Skeletal muscle tissue (tissue), 4 donors: Measurements from ENCODE around the gene ADGRF5. TPM values are rescaled to one million over a fixed set of nuclear protein-coding genes. Genes with fewer than 3 reads are reported as not detected.
"Not testable (repeated sequence)": the region's sequence is repeated elsewhere in the genome, so short reads cannot be mapped to it uniquely, and the experiment has no call there.

ENCODE experiments used
- H3K27ac ChIP-seq: one replicate; pipeline ENCODE4 v1.7.0; 2013; ENCODE audit warnings: mild to moderate bottlenecking, low read depth, low read length, inconsistent platforms
- H3K27me3 ChIP-seq, 3 donors: one replicate each; pipeline ENCODE4 v1.7.0; 2013; ENCODE audit warnings: low read length in 3 of 3; ENCODE audit not compliant: control insufficient read depth in 3 of 3, insufficient read depth in 3 of 3
- H3K36me3 ChIP-seq, 3 donors: one replicate each; pipeline ENCODE4 v1.7.0; 2013; ENCODE audit warnings: low read length in 3 of 3; ENCODE audit not compliant: control insufficient read depth in 3 of 3, insufficient read depth in 3 of 3
- H3K4me1 ChIP-seq, 3 donors: one replicate each; pipeline ENCODE4 v1.7.0; 2013; ENCODE audit warnings: low read length in 3 of 3, mild to moderate bottlenecking in 3 of 3; ENCODE audit not compliant: control insufficient read depth in 3 of 3, insufficient read depth in 3 of 3
- H3K4me3 ChIP-seq, 3 donors: one replicate each; pipeline ENCODE4 v1.7.0; 2013; ENCODE audit warnings: low read length in 3 of 3
- H3K9ac ChIP-seq, 3 donors: one replicate each; pipeline ENCODE4 v1.7.0; 2013; ENCODE audit warnings: low read length in 3 of 3, mild to moderate bottlenecking in 3 of 3, moderate library complexity in 2 of 3, low read depth in 1 of 3
- H3K9me3 ChIP-seq, 3 donors: one replicate each; pipeline ENCODE4 v1.7.0; 2013; ENCODE audit warnings: low read length in 3 of 3; ENCODE audit not compliant: control insufficient read depth in 3 of 3
- total RNA-seq: library from RNA; depleted of rRNA; stranded (reverse); fragments of >200 nt; gene quantifications from one replicate; pipeline ENCODE4 v1.2.3, GENCODE V29; 2014
- donor health status: Osteomylitis.

ADGRF5 gene
- total RNA-seq, 1 donor from 2014 or later = 26.1 TPM

GRCh38 chr6:46845126-46845525 lies 76.6 kb downstream of the ADGRF5 start:
- peaks cover 0 to 4% (median 2%) of the 10 kb centered on the region in 3 donors for H3K9me3 ChIP-seq
- peaks cover 0 to 5% (median 0%) of the 10 kb centered on the region in 3 donors for H3K27me3 ChIP-seq
- H3K4me3 ChIP-seq = no peak overlapping the region
- no peaks in the 10 kb centered on the region for H3K36me3 ChIP-seq
- no peak overlapping the region for H3K27ac ChIP-seq
- peaks cover 2 to 4% (median 2%) of the 10 kb centered on the region in 3 donors for H3K4me1 ChIP-seq
- no peak overlapping the region for H3K9ac ChIP-seq

GRCh38 chr6:46842252-46842846 lies 79.4 kb downstream of the ADGRF5 start:
- not testable (repeated sequence) for H3K9ac ChIP-seq, H3K27ac ChIP-seq, H3K36me3 ChIP-seq, H3K9me3 ChIP-seq, H3K4me1 ChIP-seq, H3K4me3 ChIP-seq, H3K27me3 ChIP-seq

DNA sequence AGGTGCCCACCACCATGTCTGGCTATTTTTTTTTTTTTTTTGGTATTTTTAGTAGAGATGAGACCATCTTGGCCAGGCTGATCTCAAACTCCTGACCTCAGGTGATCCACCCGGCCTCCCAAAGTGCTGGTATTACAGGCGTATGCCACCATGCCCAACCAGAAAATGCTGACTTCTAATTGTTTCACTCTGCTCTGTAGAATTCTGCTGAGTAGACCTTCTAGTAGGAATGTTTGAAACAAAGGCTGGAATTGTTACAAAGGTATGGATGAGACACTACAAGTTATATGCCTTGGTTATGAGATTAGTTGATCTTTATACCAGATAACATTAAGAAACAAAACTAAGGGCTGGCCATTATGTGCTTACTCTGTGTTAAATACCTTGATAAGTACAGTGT lies 83.7 kb downstream of the ADGRF5 start:
- no peaks in the 10 kb centered on the region for H3K27me3 ChIP-seq

GRCh38 chr6:46834991-46835390 lies 86.7 kb downstream of the ADGRF5 start:
- not testable (repeated sequence) for H3K27me3 ChIP-seq, H3K27ac ChIP-seq, H3K4me1 ChIP-seq, H3K4me3 ChIP-seq, H3K9me3 ChIP-seq, H3K9ac ChIP-seq, H3K36me3 ChIP-seq

More for the DNA sequence above, 83.7 kb downstream of the ADGRF5 start:
- no peak overlapping the region for H3K4me3 ChIP-seq
- no peak overlapping the region for H3K9ac ChIP-seq
- H3K9me3 ChIP-seq = peaks cover 0 to 4% (median 2%) of the 10 kb centered on the region in 3 donors
- no peaks in the 10 kb centered on the region for H3K4me1 ChIP-seq
- no peak overlapping the region for H3K27ac ChIP-seq
- no peaks in the 10 kb centered on the region for H3K36me3 ChIP-seq

DNA sequence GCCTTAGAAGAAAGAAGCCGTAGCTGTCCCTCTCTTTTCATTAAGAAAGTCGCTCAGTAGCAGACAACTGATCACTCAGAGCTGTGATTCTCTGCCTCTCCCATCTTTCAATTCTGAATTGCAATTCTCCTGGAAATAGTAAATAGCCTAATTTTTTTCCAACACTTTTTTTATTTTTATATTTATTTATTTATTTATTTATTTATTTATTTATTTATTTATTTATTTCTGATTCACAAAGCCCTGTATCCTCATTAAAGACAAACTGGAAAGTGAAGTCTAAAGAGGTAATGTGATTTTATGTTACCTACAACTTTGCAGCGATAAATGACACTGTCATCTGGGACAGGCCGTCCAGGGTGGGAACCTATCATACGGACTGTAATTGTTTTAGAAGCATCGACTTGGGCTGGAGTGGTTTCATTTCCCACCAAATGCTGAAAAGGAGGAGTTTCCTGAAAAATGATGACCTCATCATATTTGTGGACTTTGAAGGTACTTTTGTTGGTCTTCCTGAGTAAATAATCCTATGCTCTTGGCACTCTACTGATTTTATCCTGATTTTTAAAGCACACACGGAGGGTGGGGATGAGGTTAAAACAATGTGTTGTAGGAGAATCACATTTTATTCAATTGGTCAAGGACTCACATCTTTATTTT lies 87.4 kb downstream of the ADGRF5 start:
- not testable (repeated sequence) for H3K4me3 ChIP-seq, H3K9ac ChIP-seq, H3K27me3 ChIP-seq, H3K36me3 ChIP-seq, H3K4me1 ChIP-seq, H3K9me3 ChIP-seq, H3K27ac ChIP-seq

DNA sequence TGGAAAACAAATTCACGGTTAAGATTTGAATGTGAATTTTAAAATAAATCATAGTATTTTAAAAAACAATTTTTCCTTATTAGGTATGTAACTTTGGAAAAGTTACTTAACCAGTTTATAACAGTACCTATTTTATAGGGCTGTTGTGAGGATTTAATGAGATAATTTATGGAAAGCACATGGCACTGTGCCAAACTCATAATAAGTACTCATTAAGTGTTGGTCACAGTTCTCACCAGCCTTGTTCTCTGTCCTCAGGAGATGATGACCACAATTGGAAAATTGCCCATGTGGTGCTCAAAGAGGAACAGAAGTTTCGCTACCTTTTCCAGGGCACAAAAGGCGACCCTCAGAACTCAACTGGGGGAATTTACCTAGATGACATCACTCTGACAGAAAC lies 88.9 kb downstream of the ADGRF5 start:
- H3K27ac ChIP-seq = no peak overlapping the region
- no peak overlapping the region for H3K9ac ChIP-seq
- H3K27me3 ChIP-seq = no peaks in the 10 kb centered on the region
- no peaks in the 10 kb centered on the region for H3K9me3 ChIP-seq
- no peaks in the 10 kb centered on the region for H3K4me1 ChIP-seq
- no peaks in the 10 kb centered on the region for H3K36me3 ChIP-seq
- H3K4me3 ChIP-seq = no peak overlapping the region

DNA sequence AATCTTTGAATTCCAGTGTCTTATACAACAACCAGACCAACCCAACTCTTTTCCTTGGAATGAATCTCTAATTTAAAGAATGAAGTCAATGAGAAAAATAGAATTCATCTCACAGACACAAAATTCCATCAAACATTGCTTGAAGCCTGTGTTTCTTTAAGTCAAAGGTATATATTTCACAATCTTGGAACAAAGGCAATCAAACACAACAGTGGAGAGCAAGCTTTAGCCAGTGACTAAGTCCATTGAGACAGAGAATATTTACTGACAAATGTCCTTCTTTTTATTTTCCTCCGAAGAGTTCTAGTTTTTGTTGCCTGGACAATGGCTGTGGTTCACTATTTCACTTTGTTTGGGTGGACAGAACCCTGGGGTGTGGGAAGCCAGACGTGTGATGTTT lies 92.8 kb downstream of the ADGRF5 start:
- Histone ChIP-seq H3K4me3 (no peak overlapping the region), H3K9me3 (no peaks in the 10 kb centered on the region), H3K4me1 (no peaks in the 10 kb centered on the region)

DNA sequence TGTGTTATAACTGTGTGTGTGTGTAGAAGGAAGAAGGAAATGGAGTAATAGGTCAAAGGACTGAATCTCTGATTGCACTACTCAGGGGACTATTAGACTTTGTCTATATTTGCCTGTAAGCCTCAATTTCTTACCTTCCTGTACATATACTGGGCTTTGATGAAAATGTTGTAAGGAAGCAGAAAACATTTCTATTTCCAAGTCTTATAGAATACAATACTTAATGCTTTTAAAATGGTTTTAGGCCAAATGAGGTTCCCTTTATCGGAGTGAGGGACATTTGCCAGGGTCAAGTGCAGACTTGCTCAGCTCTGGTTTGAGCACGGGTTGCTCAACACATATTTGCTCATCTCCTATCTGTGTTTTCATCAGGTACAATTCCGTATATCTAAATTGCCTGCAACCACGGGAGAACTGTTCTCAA lies 100.3 kb downstream of the ADGRF5 start:
- no peak overlapping the region for H3K4me3 ChIP-seq
- H3K27ac ChIP-seq = no peak overlapping the region
- H3K27me3 ChIP-seq = peaks cover 0 to 2% (median 0%) of the 10 kb centered on the region in 3 donors
- H3K4me1 ChIP-seq = no peaks in the 10 kb centered on the region
- H3K9ac ChIP-seq = no peak overlapping the region
- H3K9me3 ChIP-seq = no peaks in the 10 kb centered on the region
- no peaks in the 10 kb centered on the region for H3K36me3 ChIP-seq

More for the DNA sequence above, 92.8 kb downstream of the ADGRF5 start:
- Histone ChIP-seq H3K9ac (no peak overlapping the region), H3K36me3 (no peaks in the 10 kb centered on the region), H3K27ac (no peak overlapping the region), H3K27me3 (no peaks in the 10 kb centered on the region)

- H3K9me3 ChIP-seq = no peaks in the 10 kb centered on the region
- no peak overlapping the region for H3K4me3 ChIP-seq
- no peak overlapping the region for H3K27ac ChIP-seq
- H3K36me3 ChIP-seq = no peaks in the 10 kb centered on the region
- no peak overlapping the region for H3K9ac ChIP-seq
- H3K4me1 ChIP-seq = no peaks in the 10 kb centered on the region
- peaks cover 0 to 2% (median 0%) of the 10 kb centered on the region in 3 donors for H3K27me3 ChIP-seq
Measured at GRCh38 chr6:46819561-46819960, 102.2 kb downstream of the ADGRF5 start.

GRCh38 chr6:46816626-46817025 lies 105.1 kb downstream of the ADGRF5 start:
- Histone ChIP-seq H3K27ac (no peak overlapping the region), H3K4me3 (no peak overlapping the region), H3K9ac (no peak overlapping the region), H3K27me3 (peaks cover 0 to 2% (median 0%) of the 10 kb centered on the region in 3 donors), H3K36me3 (no peaks in the 10 kb centered on the region), H3K9me3 (no peaks in the 10 kb centered on the region), H3K4me1 (no peaks in the 10 kb centered on the region)
